ENCODE results near the gene CMTR1.

CMTR1 gene

DNA sequence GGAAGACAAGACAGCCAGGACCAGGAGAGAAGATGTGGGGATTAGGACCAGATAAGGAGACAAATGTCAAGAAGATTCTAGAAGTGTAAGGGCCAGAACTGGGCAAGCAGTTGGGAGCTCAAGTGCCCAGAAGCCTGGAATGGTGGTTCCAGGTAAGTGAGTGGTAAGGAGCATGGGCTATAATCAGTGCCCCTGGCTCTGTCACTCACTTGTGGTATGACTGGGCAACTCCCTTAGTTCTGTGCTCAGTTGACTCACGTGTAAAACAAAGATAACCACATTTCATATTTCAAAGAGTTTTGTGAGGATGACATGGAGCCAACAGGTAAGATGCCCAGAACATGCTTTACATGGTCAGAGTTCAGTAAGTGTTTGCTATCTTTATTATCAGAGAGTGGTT, 55.5 kb downstream of the CMTR1 start:
- TF ChIP-seq, protein P1, sequence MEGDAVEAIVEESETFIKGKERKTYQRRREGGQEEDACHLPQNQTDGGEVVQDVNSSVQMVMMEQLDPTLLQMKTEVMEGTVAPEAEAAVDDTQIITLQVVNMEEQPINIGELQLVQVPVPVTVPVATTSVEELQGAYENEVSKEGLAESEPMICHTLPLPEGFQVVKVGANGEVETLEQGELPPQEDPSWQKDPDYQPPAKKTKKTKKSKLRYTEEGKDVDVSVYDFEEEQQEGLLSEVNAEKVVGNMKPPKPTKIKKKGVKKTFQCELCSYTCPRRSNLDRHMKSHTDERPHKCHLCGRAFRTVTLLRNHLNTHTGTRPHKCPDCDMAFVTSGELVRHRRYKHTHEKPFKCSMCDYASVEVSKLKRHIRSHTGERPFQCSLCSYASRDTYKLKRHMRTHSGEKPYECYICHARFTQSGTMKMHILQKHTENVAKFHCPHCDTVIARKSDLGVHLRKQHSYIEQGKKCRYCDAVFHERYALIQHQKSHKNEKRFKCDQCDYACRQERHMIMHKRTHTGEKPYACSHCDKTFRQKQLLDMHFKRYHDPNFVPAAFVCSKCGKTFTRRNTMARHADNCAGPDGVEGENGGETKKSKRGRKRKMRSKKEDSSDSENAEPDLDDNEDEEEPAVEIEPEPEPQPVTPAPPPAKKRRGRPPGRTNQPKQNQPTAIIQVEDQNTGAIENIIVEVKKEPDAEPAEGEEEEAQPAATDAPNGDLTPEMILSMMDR (IDR thresholded peaks at IDR 0.05; ENCODE audit: extremely low read depth, missing control alignments): no peak
- no peak for DNase-seq (ENCODE audit: low spot score)

- TF ChIP-seq, protein P1 (IDR thresholded peaks at IDR 0.05; ENCODE audit: extremely low read depth, missing control alignments): no peak
- no peak for DNase-seq (ENCODE audit: low spot score)
Observed at GRCh38 chr6:37489697-37490336, 56.8 kb downstream of the CMTR1 start.

DNA sequence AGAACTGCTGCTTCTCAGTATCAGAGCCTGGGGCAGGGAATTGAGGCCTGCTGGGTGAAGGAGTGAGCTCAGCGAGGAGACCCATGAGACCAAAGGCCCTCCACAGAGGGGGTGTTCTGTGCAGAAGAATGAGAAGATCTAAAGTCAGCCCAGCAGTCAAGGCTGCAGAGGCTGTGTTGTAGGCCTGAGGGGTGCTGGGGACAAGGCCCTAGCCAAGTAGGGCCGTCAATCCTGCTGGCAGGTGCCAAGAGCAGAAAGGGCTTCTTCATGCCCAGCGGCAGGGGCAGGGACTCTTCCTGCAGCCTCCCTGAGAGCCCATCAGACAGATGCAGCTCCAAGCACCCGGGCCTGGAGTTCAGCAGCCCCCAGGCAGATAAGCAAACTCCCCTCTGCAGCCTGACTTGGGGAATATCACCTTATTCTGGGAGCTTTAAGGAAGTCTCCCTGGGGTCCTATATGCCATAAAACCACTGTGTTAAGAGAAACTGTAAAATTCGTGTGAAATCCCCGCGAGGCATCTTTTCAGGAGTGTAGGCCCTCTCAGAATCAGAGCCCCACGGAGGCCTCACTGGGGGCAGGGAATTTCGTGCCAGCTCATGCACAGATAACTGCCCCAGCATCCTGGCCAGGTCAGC, 57.6 kb downstream of the CMTR1 start:
- DNase-seq (ENCODE audit: low spot score): no peak

GRCh38 chr6:37491171-37491829, 58.3 kb downstream of the CMTR1 start:
- TF ChIP-seq, protein P1 (IDR thresholded peaks at IDR 0.05; ENCODE audit: extremely low read depth, missing control alignments): no peak
- no peak for DNase-seq (ENCODE audit: low spot score)

More for the DNA sequence above, 57.6 kb downstream of the CMTR1 start:
- TF ChIP-seq, protein P1 (IDR thresholded peaks at IDR 0.05; ENCODE audit: extremely low read depth, missing control alignments): no peak

DNA sequence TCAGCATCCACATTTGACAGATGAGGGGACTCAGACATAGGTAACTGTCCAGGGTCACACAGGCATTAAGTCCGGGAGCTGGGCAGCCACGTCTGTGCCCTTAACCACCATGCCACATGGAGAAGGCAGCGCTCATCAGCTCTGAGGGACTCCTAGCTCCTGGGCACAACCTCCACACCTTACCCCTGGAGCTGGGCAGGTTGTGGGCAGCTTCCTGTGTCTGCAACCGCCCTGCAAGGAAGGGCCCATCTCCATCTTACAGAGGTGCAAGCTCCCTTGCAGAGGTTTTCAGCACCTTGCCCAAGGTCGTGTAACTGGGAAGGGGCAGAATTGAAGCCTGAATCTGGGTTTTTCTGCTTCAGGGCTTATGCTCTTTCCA, 58.8 kb downstream of the CMTR1 start:
- TF ChIP-seq, protein P1 (IDR thresholded peaks at IDR 0.05; ENCODE audit: extremely low read depth, missing control alignments): no peak
- DNase-seq (ENCODE audit: low spot score): no peak

- DNase-seq (ENCODE audit: low spot score): no peak
- TF ChIP-seq, protein P1 (IDR thresholded peaks at IDR 0.05; ENCODE audit: extremely low read depth, missing control alignments): no peak
Observed at GRCh38 chr6:37492236-37492972, 59.4 kb downstream of the CMTR1 start.
